ENCODE data around the gene VAMP2.

- TF ChIP-seq CTCF (IDR thresholded peaks at IDR 0.05) (no peak), RCOR1 (IDR thresholded peaks at IDR 0.05; ENCODE audit: low read depth, low read length) (no peak), POLR2A (IDR thresholded peaks at IDR 0.05; ENCODE audit: low read length) (no peak), MAX (IDR thresholded peaks at IDR 0.05) (no peak), CEBPB (IDR thresholded peaks at IDR 0.05) (no peak), EP300 (IDR thresholded peaks at IDR 0.05) (no peak), SREBF2 (IDR thresholded peaks at IDR 0.05) (no peak), RNF2 (IDR thresholded peaks at IDR 0.05; ENCODE audit: borderline replicate concordance, low read depth) (no peak), CBX2 (IDR thresholded peaks at IDR 0.05; ENCODE audit: borderline replicate concordance, low read depth) (no peak), ESRRA (IDR thresholded peaks at IDR 0.05; ENCODE audit: borderline replicate concordance, low read length) (no peak)
Observed at GRCh38 chr17:8133941-8134340, 28.8 kb downstream of the VAMP2 start.
